Measurements from ENCODE around the gene TWIST2.

TWIST2 gene

DNA sequence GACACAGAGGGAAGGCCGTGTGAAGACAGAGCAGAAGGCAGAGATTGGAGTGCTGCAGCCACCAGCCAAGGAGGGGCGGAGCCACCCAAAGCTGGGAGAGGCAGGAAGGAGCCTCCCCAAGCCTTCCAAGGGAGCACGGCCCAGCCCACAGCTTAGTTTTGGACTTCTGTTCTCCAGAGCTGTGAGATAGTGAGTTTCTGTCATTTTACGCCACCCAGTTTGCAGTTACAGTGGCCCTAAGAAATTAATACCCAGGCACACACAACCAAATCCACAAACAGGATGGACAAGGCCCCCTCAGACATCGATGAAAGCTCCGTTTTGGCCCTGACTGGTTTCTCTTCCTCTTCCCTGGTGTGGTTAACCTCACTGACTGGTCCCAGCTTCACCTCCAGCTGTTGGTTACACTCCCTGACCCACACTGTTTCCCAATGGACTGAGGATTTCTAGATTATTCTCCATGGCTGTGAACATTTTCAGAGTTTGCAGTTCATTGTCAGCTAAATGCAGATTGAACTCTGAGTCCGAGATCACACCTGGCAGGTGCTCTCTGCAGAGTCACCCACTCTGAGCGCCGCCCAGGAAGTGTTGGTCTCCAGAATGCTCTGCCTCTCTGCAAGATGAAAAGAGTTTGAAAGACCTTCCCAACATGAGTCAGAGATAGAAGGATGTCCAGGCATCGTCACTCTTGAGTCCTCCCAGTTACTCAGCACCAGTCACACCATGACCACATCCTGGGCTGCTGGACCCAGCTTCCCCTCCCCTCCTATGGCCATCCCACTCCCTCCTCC lies 100.2 kb downstream of the TWIST2 start:
- TF ChIP-seq, protein P1, sequence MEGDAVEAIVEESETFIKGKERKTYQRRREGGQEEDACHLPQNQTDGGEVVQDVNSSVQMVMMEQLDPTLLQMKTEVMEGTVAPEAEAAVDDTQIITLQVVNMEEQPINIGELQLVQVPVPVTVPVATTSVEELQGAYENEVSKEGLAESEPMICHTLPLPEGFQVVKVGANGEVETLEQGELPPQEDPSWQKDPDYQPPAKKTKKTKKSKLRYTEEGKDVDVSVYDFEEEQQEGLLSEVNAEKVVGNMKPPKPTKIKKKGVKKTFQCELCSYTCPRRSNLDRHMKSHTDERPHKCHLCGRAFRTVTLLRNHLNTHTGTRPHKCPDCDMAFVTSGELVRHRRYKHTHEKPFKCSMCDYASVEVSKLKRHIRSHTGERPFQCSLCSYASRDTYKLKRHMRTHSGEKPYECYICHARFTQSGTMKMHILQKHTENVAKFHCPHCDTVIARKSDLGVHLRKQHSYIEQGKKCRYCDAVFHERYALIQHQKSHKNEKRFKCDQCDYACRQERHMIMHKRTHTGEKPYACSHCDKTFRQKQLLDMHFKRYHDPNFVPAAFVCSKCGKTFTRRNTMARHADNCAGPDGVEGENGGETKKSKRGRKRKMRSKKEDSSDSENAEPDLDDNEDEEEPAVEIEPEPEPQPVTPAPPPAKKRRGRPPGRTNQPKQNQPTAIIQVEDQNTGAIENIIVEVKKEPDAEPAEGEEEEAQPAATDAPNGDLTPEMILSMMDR (IDR thresholded peaks at IDR 0.05; ENCODE audit: borderline replicate concordance, control extremely low read depth, extremely low read depth, insufficient read depth, missing control alignments): no peak
- no peak for DNase-seq (ENCODE audit: low spot score)
- in situ Hi-C loops (cut with MboI; ENCODE audit: low sequenced_read_pairs, unreplicated experiment): no loop called here

DNA sequence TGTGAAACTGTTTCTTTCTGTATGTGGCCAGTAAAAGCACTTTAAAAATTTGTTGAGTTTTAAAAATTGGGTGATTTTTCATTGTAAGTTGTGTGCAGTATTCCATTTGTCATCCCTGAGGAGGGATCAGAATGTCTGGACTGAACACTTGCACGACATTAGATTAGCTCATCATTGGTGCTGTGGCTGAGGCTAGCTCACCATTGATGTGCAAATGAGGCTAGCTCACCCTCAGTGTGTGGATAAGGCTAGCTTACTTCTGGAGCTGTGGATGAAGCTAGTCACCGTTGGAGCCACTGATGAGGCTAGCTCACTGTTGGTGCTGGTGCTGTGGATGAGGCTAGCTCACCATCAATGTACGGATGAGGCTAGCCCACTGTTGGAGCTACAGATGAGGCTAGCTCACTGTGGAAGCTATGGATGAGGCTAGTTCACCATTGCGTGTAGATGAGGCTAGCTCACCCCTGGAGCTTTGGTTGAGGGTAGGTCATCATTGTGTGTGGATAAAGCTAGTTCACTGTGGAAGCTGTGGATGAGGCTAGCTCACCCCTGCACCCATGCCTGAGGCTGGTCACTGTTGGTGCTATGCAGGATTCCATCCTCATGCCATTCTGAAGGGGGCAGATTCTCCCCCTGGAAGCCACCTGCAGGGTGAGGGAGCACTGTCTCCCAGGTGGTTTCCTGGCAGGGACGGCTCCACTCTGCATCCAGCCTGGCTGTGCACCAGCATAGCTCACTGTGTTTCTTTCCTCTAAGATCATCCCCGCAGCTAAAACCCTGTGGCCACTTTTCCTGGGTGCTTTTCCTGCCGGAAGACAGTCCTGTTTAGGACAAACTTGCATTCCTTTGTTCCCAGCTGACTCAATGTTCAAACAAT lies 101.1 kb downstream of the TWIST2 start:
- in situ Hi-C loops (cut with MboI; ENCODE audit: low sequenced_read_pairs, unreplicated experiment): no loop called here
- TF ChIP-seq, protein P1 (IDR thresholded peaks at IDR 0.05; ENCODE audit: borderline replicate concordance, control extremely low read depth, extremely low read depth, insufficient read depth, missing control alignments): no peak
- DNase-seq (ENCODE audit: low spot score): no peak

GRCh38 chr2:238949710-238950345 lies 101.9 kb downstream of the TWIST2 start:
- TF ChIP-seq, protein P1 (IDR thresholded peaks at IDR 0.05; ENCODE audit: borderline replicate concordance, control extremely low read depth, extremely low read depth, insufficient read depth, missing control alignments): no peak
- in situ Hi-C loops (cut with MboI; ENCODE audit: low sequenced_read_pairs, unreplicated experiment): no loop called here
- no peak for DNase-seq (ENCODE audit: low spot score)

- TF ChIP-seq, protein P1 (IDR thresholded peaks at IDR 0.05; ENCODE audit: borderline replicate concordance, control extremely low read depth, extremely low read depth, insufficient read depth, missing control alignments): no peak
- DNase-seq (ENCODE audit: low spot score): no peak
- in situ Hi-C loops (cut with MboI; ENCODE audit: low sequenced_read_pairs, unreplicated experiment): no loop called here
Measured at GRCh38 chr2:238950551-238950950, 102.7 kb downstream of the TWIST2 start.

GRCh38 chr2:238952261-238952919 lies 104.5 kb downstream of the TWIST2 start:
- in situ Hi-C loops (cut with MboI; ENCODE audit: low sequenced_read_pairs, unreplicated experiment): no loop called here
- DNase-seq (ENCODE audit: low spot score): no peak
- TF ChIP-seq, protein P1 (IDR thresholded peaks at IDR 0.05; ENCODE audit: borderline replicate concordance, control extremely low read depth, extremely low read depth, insufficient read depth, missing control alignments): no peak

Measured in GM13976 (cell line).